HG03045 (cell line): Measurements from ENCODE around the gene TDRD1.
"Not testable (repeated sequence)": the region's sequence is repeated elsewhere in the genome, so short reads cannot be mapped to it uniquely, and the experiment has no call there.

Experiments used
- ATAC-seq: cut with Tn5 transposase; IDR thresholded peaks from one replicate; pipeline ENCODE4 v1.9.1; 2021; ENCODE audit warnings: mild to moderate bottlenecking, moderate library complexity; ENCODE audit not compliant: unreplicated experiment

Gene TDRD1, protein sequence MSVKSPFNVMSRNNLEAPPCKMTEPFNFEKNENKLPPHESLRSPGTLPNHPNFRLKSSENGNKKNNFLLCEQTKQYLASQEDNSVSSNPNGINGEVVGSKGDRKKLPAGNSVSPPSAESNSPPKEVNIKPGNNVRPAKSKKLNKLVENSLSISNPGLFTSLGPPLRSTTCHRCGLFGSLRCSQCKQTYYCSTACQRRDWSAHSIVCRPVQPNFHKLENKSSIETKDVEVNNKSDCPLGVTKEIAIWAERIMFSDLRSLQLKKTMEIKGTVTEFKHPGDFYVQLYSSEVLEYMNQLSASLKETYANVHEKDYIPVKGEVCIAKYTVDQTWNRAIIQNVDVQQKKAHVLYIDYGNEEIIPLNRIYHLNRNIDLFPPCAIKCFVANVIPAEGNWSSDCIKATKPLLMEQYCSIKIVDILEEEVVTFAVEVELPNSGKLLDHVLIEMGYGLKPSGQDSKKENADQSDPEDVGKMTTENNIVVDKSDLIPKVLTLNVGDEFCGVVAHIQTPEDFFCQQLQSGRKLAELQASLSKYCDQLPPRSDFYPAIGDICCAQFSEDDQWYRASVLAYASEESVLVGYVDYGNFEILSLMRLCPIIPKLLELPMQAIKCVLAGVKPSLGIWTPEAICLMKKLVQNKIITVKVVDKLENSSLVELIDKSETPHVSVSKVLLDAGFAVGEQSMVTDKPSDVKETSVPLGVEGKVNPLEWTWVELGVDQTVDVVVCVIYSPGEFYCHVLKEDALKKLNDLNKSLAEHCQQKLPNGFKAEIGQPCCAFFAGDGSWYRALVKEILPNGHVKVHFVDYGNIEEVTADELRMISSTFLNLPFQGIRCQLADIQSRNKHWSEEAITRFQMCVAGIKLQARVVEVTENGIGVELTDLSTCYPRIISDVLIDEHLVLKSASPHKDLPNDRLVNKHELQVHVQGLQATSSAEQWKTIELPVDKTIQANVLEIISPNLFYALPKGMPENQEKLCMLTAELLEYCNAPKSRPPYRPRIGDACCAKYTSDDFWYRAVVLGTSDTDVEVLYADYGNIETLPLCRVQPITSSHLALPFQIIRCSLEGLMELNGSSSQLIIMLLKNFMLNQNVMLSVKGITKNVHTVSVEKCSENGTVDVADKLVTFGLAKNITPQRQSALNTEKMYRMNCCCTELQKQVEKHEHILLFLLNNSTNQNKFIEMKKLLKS

DNA sequence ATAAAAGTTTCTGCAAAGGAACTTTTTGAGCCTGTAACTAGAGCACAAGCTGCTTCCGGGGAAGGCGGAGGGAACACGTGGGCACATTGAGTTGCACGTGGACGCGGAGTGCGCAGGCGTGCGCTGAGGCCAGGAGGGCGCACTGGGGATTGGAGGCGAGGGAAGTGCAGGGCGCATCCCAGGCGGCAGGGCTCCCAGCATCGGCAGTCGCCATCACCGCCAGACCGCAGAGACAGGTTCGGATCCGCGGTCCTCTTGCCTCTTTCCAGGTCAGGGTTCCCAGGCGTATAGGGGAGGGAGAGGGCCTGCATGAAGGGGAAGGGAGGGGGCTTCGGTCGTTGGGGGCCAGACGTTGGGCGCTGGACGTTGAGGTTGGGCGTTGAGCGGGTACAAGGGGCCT lies at the start of gene TDRD1:
TSS of gene TDRD1 (plus strand) at position 206 of the 400 bp plus-strand sequence. CDS start 8,479 bp downstream, outside the sequence.
- no peak for ATAC-seq

DNA sequence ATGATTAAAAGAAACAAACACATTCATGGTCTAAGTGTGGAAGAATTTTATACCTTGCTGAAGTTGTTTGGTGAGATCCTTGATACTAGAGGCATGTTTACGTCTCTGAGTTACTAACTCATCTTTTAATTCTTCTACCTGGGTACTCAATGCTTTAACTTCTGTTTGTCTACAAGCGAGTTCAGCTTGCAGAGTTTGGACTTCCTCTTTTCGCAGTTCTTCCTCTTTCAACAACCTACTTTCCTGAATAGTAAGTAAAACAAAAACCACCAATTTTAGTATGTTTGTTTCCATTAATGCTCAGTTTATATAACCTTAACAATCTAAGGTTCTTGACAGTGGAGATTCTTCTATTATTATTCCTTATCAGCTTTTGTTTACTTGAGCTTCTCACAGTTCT lies 48.1 kb upstream of the TDRD1 start:
- peak; percentile 55 for ATAC-seq

DNA sequence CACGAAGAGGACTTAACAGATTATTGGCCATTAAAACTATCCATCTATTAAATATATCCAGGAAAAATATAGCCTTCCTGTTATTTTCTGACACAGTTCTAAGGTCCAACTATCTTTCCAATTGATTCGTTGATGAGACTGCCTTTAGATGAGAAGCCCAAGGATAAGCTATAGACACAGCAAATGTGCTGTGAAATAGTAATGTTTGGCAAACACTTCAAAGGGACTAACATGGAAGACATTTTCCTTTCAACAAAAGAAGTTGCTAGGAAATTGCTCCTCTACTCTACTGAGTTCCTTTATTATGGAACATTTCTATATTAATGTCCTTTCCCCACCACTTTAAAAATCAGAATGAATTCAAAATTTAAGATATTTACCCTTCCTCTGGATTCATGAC lies 43.7 kb upstream of the TDRD1 start:
- no peak for ATAC-seq

DNA sequence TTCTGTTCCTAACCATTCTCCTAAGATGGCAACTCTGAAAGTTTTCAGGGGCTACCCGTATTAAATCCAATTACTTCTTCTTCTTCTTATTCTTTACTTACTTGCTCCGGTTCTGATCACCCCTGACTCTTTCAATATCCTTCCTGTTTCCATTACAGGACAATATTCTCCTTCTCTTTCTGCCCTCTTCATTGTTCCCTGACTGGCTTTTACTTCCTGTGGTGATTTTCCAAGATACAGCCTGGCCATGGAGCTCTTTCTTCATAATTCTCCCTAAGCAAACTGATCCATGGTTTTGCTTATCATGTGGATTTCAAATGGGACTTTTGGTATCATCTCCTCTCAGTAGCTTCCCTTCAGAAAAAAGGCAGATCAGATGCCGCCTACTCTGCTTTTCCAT lies 40.6 kb upstream of the TDRD1 start:
- no peak for ATAC-seq

DNA sequence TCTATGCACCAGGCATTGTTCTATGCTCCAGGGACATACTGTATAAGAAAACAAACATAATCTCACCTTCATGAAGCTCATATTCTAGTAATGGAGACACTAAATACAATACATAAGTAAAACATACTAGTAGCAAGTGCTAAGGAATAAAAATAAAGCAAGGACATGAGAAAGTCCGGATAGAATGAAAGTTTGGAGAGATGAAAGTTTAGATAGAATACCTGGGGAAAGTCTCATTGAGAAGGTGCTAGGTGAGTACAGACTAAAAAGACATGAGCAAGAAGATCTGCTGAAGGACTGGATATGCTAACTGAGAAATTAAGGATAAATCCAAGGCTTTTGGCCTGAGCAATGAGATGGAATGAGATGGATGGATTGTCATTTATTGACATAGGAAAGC lies 39.1 kb upstream of the TDRD1 start:
- ATAC-seq: no peak

DNA sequence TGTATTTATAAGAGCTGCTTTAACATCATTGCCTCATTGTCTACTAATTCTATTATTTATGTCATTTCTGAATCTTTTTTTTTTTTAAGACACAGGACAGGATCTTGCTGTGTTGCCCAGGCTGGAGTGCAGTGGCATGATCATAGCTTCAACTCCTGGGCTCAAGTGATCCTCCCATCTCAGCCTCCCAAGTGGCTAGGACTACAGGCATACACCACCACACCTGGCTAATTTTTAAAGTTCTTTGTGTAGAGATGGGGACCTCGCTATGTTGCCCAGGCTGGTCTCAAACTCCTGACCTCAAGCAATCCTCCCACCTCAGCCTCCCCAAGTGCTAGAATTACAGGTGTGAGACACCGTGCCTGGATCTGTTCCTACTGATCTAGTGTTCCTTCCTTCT lies 38.3 kb upstream of the TDRD1 start:
- not testable (repeated sequence) for ATAC-seq

DNA sequence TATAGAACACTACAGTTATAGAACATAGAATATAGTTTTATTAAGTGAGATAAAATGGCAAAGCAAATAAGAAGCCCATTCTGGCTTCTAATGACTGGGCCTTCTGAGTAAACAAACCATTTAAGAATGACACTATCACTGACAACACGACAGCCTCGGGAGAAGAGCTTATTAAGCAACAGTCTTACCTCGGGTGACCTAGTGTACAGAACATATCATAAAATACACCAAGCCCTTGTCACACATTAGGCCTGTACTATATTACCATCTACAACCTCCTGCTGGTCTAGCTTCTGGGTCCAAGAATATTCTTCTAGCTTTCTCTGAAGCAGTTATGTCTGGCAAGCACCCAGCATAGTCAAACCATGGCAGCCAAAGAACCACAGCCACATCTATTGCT lies 37.1 kb upstream of the TDRD1 start:
- no peak for ATAC-seq

DNA sequence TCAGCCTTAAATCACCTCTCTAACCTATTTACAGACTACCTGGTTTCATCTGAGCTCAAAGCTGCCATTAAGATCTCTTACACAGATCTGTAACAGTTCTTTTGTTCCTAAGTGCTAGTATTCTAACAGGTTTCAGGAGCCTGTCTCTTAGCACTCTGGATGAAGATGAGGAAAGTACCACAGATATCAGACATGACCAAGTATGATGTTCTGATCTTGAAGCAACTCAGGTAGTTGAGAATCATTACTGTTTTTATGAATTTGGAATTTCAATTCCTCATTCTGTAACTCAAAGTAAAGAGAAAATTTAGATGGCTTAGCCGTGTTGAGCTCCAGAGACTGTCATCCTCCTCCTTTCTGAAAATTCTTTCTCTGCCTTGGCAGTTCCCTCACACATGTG lies 36.0 kb upstream of the TDRD1 start:
- no peak for ATAC-seq

DNA sequence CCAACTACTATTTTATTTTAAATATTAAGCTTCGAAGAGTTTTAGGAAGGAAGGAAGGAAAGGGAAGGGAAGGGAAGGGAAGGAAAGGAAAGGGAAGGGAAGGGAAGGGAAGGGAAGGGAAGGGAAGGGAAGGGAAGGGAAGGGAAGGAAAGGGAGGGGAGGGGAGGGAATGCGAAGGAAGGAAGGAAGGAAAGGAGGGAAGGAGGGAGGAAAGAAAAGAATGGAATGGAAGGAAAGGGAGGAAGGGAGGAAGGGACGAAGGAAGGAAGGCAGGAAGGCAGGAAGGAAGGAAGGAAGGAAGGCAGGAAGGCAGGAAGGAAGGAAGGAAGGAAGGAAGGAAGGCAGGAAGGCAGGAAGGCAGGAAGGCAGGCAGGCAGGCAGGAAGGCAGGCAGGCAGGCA lies 29.7 kb upstream of the TDRD1 start:
- ATAC-seq: not testable (repeated sequence)

DNA sequence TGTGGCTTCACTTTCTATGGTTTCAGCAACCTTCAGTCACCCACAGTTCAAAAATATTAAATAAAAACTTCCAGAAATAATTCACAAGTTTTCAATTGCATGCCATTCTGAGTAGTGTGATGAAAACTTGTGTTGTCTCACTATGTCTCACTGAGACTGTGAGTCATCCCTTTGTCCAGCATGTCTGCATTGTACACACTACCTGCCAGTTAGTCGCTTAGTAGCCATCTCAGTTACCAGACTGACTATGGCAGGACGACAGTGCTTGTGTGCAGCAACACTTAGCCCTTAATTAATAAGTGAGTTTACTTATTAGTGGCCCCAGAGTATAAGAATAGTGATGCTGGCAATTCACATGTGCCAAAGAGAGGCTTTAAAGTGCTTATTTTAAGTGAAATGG lies 27.7 kb upstream of the TDRD1 start:
- ATAC-seq: no peak

DNA sequence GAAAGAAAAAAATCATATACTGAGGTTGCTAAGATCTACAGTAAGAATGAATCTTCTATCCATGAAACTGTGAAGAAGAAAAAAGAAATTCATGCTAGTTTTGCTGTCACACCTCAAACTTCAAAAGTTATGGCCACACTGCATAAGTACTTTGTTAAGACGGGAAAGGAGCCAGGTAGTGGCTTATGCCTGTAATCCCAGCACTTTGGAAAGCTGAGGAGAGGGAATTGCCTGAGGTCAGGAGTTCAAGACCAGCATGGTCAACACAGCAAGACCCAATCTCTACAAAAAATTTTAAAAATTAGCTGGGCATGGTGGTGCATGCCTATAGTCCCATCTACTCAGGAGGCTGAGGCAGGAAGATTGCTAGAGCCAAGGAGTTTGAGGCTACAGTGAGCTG lies 27.3 kb upstream of the TDRD1 start:
- ATAC-seq: no peak

DNA sequence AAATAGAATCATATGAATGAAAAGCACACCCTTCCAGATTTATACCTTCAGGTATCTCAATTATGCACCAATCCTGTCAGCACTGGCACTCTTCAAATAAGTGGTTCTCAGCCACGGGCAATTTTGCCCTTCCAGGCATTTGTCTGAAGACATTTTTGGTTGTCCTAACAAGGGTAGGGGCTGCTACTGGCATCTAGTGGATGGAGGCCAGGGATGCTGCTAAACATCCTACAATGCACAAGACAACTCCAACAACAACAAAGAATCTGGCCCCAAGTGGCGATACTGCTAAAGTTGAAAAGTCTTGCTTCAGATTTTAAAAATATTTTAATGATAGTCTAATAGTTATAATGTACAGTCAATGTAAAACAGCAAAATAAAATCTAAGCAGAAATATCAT lies 21.2 kb upstream of the TDRD1 start:
- ATAC-seq: no peak

DNA sequence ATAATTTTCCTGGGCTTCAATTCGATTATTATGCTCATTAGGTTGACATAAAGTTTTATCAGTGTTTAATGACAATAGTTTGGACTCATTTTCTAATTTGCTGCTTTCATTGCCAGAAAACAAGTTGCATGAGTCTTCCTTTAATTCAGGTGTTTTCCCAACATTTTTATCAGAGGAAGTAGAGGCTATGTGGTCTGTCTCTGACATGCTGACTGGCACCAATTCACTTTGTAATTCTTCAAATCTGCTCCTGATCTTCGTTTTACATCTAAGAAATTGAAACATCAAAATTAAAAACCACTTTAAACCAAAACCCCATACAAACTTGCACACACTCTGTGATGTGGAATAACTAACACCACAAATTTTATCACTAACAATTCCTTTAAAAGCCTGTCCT lies 16.1 kb upstream of the TDRD1 start:
- no peak for ATAC-seq

DNA sequence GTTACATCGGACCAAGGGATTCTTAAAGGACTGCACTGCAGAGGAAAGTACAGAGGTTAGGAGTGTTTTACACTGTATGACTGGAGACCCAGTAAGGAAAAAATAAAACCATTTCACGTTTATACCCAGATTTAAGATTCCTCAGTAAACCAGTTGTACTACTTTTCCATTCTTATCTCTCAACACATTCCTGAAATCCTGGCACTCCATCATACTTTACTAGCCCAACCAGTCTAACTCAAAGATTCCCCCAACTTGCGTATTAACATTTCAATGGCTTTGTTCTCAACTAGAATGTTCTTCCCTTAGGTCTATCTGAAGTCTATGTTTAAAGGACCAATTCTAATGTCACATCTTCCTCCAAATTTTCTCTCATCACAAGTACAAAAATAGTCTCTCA lies 13.1 kb upstream of the TDRD1 start:
- ATAC-seq: no peak

DNA sequence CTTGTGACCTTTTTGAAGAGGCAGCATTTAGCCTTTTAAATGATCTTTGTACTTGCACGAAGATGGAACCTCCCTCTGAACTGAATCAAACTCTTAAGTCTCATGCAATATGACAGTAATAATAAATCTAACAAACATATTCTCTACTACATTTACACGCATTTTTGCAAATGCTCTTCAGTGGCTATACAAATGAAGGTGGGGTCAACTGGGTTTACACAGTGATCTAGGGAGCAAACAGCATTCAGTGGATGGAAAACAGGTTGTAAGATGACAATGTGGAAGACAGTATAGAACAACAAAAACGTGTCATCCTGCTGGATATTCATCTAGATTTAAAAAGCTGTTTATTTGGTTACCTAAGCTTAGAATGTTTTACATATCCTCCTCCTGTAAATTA lies 12.7 kb upstream of the TDRD1 start:
- no peak for ATAC-seq

DNA sequence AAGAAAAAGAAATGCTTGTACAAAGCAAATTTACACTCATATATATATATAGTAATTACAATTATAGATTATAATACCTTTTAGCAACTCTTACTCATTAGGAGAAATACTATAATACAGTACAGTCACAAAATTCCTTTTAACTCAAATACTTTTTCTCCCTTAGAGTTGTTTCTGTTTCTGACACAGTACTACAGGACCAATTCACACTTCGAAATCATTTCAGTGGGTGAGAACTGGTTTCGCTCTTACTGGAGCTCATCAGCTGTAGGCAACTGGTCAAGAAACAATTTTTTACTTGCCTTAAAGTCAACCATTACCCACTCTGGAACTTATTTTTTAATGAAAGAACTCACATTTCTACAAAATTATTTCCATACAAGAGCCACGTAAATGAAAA lies 11.2 kb upstream of the TDRD1 start:
- no peak for ATAC-seq

DNA sequence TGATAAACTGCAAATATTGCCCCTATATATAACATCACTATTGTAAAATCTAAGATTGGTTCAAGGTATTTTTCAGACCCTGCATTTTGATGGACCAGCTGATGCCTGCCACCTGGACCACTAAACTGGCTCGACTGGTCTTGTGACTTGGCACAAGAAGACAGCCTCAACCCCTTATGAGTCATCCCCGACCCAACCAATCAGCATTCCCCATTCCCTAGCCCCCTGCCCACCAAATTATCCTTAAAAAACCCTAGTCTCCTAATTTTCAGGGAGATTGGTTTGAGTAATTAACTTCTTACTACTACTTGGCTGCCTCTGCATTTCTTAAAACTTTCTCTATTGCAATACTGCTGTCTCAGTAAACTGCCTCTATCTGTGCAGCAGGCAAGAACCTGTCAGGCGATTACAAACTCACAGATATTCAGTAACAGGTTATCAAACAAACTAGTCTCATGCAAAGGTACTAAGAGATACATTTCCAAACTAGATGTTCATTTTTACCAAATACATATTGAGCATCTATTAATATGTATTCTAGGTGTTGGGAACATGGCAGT lies 10.6 kb upstream of the TDRD1 start:
- ATAC-seq: no peak

DNA sequence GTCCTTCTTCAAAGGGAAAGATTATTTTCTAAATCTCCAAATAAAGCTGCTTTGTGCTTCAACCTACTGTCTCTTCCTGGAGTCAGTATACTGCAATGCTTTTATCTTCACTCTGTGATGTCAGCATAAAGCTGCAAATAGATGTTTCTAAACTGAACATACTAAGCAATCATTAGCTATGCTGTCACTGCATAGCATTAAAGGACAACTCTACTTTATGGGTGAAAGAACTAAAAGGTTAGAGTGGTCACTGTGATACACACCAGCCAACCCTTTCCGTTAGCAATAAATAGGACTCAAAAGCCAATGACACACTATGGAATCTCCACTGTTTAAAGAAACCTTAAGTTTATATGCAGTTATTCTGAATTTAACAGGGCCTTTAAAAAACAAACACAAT lies 6.9 kb upstream of the TDRD1 start:
- ATAC-seq: no peak

DNA sequence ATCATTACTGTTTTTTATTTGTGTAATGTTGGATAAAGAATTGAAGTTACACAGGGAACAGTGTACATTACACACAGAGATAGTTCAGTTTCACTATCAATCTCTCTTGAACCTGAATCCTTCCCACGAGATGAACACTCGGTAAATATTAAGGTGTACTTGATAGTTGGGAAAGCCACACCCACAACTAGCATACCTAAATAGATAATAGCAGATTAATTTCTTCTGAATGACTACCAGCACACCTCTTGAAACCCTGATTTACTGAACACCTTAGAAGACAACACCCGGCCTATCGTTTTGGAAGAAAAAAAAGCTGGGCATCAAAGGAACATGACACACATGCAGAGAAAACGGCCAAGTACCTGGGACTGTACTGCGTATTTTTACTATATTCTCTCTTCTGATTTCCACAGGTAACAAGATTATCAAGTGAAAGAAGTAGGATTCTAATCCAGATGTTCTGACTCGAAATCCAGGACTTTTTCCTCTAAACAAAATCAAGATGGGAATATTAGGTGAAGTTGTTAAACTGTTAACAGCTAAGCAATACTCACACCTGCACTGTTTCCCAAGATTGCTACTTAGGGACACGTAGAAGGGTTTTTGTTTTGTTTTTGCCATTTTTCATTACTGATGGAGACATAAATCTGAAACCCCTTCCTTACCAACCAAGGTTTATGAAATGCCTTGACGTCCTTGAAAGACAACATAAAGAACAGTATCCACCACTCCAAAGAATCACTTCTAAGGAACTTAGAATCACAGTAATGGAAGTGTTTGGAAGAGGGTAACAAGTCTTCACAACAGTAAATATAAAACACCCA lies 6.2 kb upstream of the TDRD1 start:
- no peak for ATAC-seq

DNA sequence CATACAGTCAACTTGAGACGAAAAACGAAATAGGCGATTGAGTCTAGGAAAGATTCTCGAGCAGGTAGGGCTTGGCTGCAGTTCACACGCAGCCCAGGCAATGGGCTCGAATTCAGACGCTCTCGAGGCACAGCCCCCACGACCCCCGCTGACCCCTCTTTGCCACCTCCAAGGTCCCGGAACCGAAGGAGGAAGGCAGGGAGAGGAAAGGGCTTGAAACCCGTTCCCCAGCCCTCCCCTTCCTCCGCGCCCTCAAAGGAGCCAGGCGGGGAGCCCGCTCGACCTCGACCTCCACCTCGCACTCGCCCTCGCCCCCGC lies 5.6 kb upstream of the TDRD1 start:
- ATAC-seq: peak; percentile 3
